ENCODE data around the gene TPM3.

TPM3 gene

GRCh38 chr1:154206196-154206595, 14.3 kb upstream of the TPM3 start, which contains the start of gene CFAP141:
Gene CFAP141, minus strand, starts transcription at chr1:154206333. Its CDS starts 26 bp downstream, at chr1:154206307.
- no peak for DNase-seq (ENCODE audit: low read depth in 2 of 2)

GRCh38 chr1:154205778-154206177, 13.9 kb upstream of the TPM3 start:
- DNase-seq (ENCODE audit: low read depth in 2 of 2): peak in 1 of 2 experiments; percentile 22

- no peak for DNase-seq (ENCODE audit: low read depth in 2 of 2)
Measured at GRCh38 chr1:154199563-154199879, 7.6 kb upstream of the TPM3 start.

- no peak for DNase-seq (ENCODE audit: low read depth in 2 of 2)
Measured at GRCh38 chr1:154198756-154199562, 7.1 kb upstream of the TPM3 start.

GRCh38 chr1:154193821-154194220, 1.9 kb upstream of the TPM3 start:
- DNase-seq (ENCODE audit: low read depth in 2 of 2): no peak

GRCh38 chr1:154192476-154192875, 576 bp upstream of the TPM3 start:
- DNase-seq (ENCODE audit: low read depth in 2 of 2): no peak

- no peak for DNase-seq (ENCODE audit: low read depth in 2 of 2)
Measured at GRCh38 chr1:154190550-154190949, 1.4 kb downstream of the TPM3 start.

GRCh38 chr1:154186852-154187501, 4.9 kb downstream of the TPM3 start:
- no peak for DNase-seq (ENCODE audit: low read depth in 2 of 2)

GRCh38 chr1:154186177-154186576, 5.7 kb downstream of the TPM3 start:
- DNase-seq (ENCODE audit: low read depth in 2 of 2): peak; percentile 44 to 68

GRCh38 chr1:154183046-154183915, 8.6 kb downstream of the TPM3 start:
- DNase-seq (ENCODE audit: low read depth in 2 of 2): peak; percentile 94 to 96

- DNase-seq (ENCODE audit: low read depth in 2 of 2): peak; percentile 64 to 78
Measured at GRCh38 chr1:154182344-154183045, 9.4 kb downstream of the TPM3 start.

- DNase-seq (ENCODE audit: low read depth in 2 of 2): no peak
Measured at GRCh38 chr1:154181944-154182343, 10.0 kb downstream of the TPM3 start.

- no peak for DNase-seq (ENCODE audit: low read depth in 2 of 2)
Measured at GRCh38 chr1:154179946-154180687, 11.8 kb downstream of the TPM3 start.

- DNase-seq (ENCODE audit: low read depth in 2 of 2): no peak
Measured at GRCh38 chr1:154178911-154179811, 12.7 kb downstream of the TPM3 start.

GRCh38 chr1:154178013-154178412, 13.9 kb downstream of the TPM3 start:
- DNase-seq (ENCODE audit: low read depth in 2 of 2): no peak

GRCh38 chr1:154176337-154176736, 15.6 kb downstream of the TPM3 start:
- DNase-seq (ENCODE audit: low read depth in 2 of 2): no peak

GRCh38 chr1:154174654-154175053, 17.2 kb downstream of the TPM3 start:
- no peak for DNase-seq (ENCODE audit: low read depth in 2 of 2)

- DNase-seq (ENCODE audit: low read depth in 2 of 2): no peak
Measured at GRCh38 chr1:154171880-154172279, 20.0 kb downstream of the TPM3 start.

- no peak for DNase-seq (ENCODE audit: low read depth in 2 of 2)
Measured at GRCh38 chr1:154171223-154171583, 20.7 kb downstream of the TPM3 start.

All from stimulated activated CD4-positive, alpha-beta T cell treated with anti-CD3 and anti-CD28 coated beads, Interleukin-12 subunit alpha, Interleukin-12 subunit beta, amount 100 ng/mL, for 24 hours (primary cell).